HepG2 (cell line): ENCODE data around the gene HCK.

Experiments
- CBX1 ChIP-seq: IDR thresholded peaks from one replicate; pipeline ENCODE4 v1.6.1; 2016; ENCODE audit warnings: antibody characterized with exemption, low read depth
- CTCF ChIP-seq: sonication (generic); formaldehyde crosslinking; IDR thresholded peaks from 2 replicates; pipeline ENCODE4 v1.5.0; 2020; ENCODE audit warnings: mild to moderate bottlenecking, missing genetic modification reagents, moderate library complexity
- DDIT3 ChIP-seq: sonication (generic); formaldehyde crosslinking; IDR thresholded peaks from 2 replicates; pipeline ENCODE4 v1.4.0; 2020; ENCODE audit warnings: mild to moderate bottlenecking, missing genetic modification reagents
- EP300 ChIP-seq, 3 experiments: sonication (generic) in 1 of 3; formaldehyde crosslinking in 1 of 3; IDR thresholded peaks; 2 replicates each; pipeline versions ENCODE4 v1.5.1 to v1.6.1; 2011 to 2020; ENCODE audit warnings: low read depth in 2 of 3, low read length in 2 of 3, borderline replicate concordance in 1 of 3, improper control_type of control experiment in 1 of 3, mild to moderate bottlenecking in 1 of 3, missing genetic modification reagents in 1 of 3, moderate library complexity in 1 of 3
- FOXK2 ChIP-seq: fragments of 450-650 bp; IDR thresholded peaks from 2 replicates; pipeline ENCODE4 v1.6.1; 2016
- KLF16 ChIP-seq, 2 experiments: sonication (generic) in 1 of 2; formaldehyde crosslinking in 1 of 2; IDR thresholded peaks; 2 replicates each; pipeline versions ENCODE4 v1.6.1 to v1.8.0; 2016 to 2023; ENCODE audit warnings: missing genetic modification reagents in 2 of 2, missing compliant biosample characterization in 1 of 2
- NFIC ChIP-seq: IDR thresholded peaks from 2 replicates; pipeline ENCODE4 v1.6.1; 2012; ENCODE audit warnings: mild to moderate bottlenecking, low read length, inconsistent platforms
- PAX8 ChIP-seq: sonication (generic); formaldehyde crosslinking; IDR thresholded peaks from 2 replicates; pipeline ENCODE4 v1.8.0; 2022; ENCODE audit warnings: mild to moderate bottlenecking, missing genetic modification reagents, borderline replicate concordance
- POLR2AphosphoS5 ChIP-seq: IDR thresholded peaks from 2 replicates; pipeline ENCODE4 v1.6.1; 2012; ENCODE audit warnings: low read depth, low read length
- REST ChIP-seq, 2 experiments: IDR thresholded peaks; 2 replicates each; pipeline ENCODE4 v1.6.1; 2011 to 2012; ENCODE audit warnings: low read length in 2 of 2, borderline replicate concordance in 1 of 2, low read depth in 1 of 2, mild to moderate bottlenecking in 1 of 2, moderate library complexity in 1 of 2
- RNF2 ChIP-seq: fragments of 450-650 bp; conservative IDR thresholded peaks from 2 replicates; pipeline ENCODE4 v1.6.1; 2016; ENCODE audit warnings: low read depth
- TRIM24 ChIP-seq: sonication (generic); formaldehyde crosslinking; IDR thresholded peaks from 2 replicates; pipeline ENCODE4 v1.8.0; 2022; ENCODE audit warnings: mild to moderate bottlenecking, missing genetic modification reagents
- ZNF709 ChIP-seq: sonication (generic); formaldehyde crosslinking; IDR thresholded peaks from 2 replicates; pipeline ENCODE4 v1.5.0; 2020; ENCODE audit warnings: mild to moderate bottlenecking, missing genetic modification reagents
- ZNF878 ChIP-seq: sonication (generic); formaldehyde crosslinking; IDR thresholded peaks from 2 replicates; pipeline ENCODE4 v1.8.1; 2023; ENCODE audit warnings: mild to moderate bottlenecking, missing genetic modification reagents, moderate library complexity

- TF ChIP-seq ZNF878 (CRISPR knock-in tag) (no peak), DDIT3 (no peak), PAX8 (CRISPR knock-in tag) (no peak), TRIM24 (CRISPR knock-in tag) (no peak), POLR2AphosphoS5 (no peak), NFIC (no peak), CBX1 (no peak), EP300 (IDR thresholded peaks at IDR 0.05; ENCODE audit: low read depth in 2 of 2, low read length in 2 of 2) (no peak), EP300 (CRISPR knock-in tag; IDR thresholded peaks at IDR 0.05; ENCODE audit: borderline replicate concordance) (no peak), CTCF (CRISPR knock-in tag) (no peak), REST (IDR thresholded peaks at IDR 0.05; ENCODE audit: borderline replicate concordance in 1 of 2, low read depth in 1 of 2, low read length in 2 of 2) (no peak), ZNF709 (CRISPR knock-in tag) (no peak), RNF2 (no peak), KLF16 (CRISPR knock-in tag; IDR thresholded peaks at IDR 0.05) (no peak), FOXK2 (no peak)
Observed at GRCh38 chr20:32045999-32046398, 6.0 kb upstream of the HCK start.
